ENCODE measurements around the gene LTC4S. TPM values are rescaled to one million over a fixed set of nuclear protein-coding genes. Genes with fewer than 3 reads are reported as not detected.

The LTC4S gene
- total and polyA plus RNA-seq, 2 experiments from 2014 or later, result 3.7 TPM; not detected in 1

DNA sequence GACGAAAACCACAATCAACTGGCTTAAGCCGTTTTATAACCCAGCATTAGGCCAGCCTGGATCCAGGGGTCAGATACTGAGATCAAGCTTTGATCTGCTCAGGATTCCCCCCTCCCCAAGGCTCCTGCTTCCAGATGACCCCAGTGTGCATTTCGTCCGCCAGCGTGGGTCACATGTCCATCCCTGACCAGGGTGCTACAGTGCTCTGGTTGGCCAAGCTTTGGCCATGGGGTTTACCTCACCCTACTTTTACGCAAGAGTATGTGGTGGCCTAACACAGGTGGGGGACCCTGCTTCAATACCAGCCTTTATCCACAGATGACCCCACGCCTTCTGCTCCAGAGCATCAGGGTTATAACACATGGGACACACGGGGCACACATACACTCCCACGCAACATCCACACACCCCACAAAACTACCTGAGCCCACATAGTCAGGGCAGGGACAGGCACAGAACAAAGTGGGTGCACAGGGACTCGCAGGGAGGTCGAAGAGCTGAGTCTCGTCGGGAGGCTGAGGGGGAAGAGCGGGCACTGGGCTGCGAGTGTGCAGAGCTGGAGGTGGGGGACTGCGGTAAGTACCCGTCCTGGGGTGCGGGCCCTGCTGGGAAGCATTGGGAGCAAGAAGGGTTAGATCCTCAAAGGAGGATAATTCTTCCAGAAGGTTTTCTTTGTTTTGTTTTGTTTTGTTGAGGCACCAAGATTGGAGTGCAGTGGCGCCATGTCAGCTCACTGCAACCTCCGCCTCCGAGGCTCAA lies 21.9 kb downstream of the LTC4S start:
- 91% methylated on average over 21 of the region's 21 CpGs for WGBS (ENCODE audit: low lambda C conversion rate, missing lambda C conversion rate)
- no peak for DNase-seq (ENCODE audit: low spot score)
- H3K36me3 ChIP-seq (replicated peaks; ENCODE audit: insufficient read depth, low read depth), result no peaks in the 10 kb centered on the region
- H3K27me3 ChIP-seq, result no peaks in the 10 kb centered on the region
- H3K9me2 ChIP-seq (replicated peaks; ENCODE audit: insufficient read depth), result no peaks in the 10 kb centered on the region
- no peak overlapping the region for H3K4me2 ChIP-seq
- peaks cover 8% of the 10 kb centered on the region for H3K79me2 ChIP-seq
- H3K4me1 ChIP-seq (ENCODE audit: insufficient read depth), result peaks cover 31% of the 10 kb centered on the region
- no peak overlapping the region for H3K4me3 ChIP-seq
- TF ChIP-seq EZH2 (IDR thresholded peaks at IDR 0.05; ENCODE audit: borderline replicate concordance) (no peak), EZH2phosphoT487 (IDR thresholded peaks at IDR 0.05; ENCODE audit: low read depth, severe bottlenecking, unreplicated experiment) (no peak), CTCF (IDR thresholded peaks at IDR 0.05; ENCODE audit: poor library complexity) (no peak)
- no peak overlapping the region for H2AFZ ChIP-seq
- no peak overlapping the region for H3K27ac ChIP-seq
- no peaks in the 10 kb centered on the region for H4K20me1 ChIP-seq (ENCODE audit: insufficient read depth, poor library complexity, severe bottlenecking)
- H3K9me3 ChIP-seq (ENCODE audit: low read depth), result no peaks in the 10 kb centered on the region

- peak overlapping the region; percentile 99 for H3K27ac ChIP-seq
- H2AFZ ChIP-seq, result peak overlapping the region; percentile 72
- H3K4me1 ChIP-seq (ENCODE audit: insufficient read depth), result peaks cover 31% of the 10 kb centered on the region
- peak overlapping the region; percentile 42 for H3K4me3 ChIP-seq
- no peak for DNase-seq (ENCODE audit: low spot score)
- no peaks in the 10 kb centered on the region for H3K9me2 ChIP-seq (replicated peaks; ENCODE audit: insufficient read depth)
- H4K20me1 ChIP-seq (ENCODE audit: insufficient read depth, poor library complexity, severe bottlenecking), result peaks cover 3% of the 10 kb centered on the region
- H3K36me3 ChIP-seq (replicated peaks; ENCODE audit: insufficient read depth, low read depth), result no peaks in the 10 kb centered on the region
- peaks cover 14% of the 10 kb centered on the region for H3K79me2 ChIP-seq
- no peaks in the 10 kb centered on the region for H3K27me3 ChIP-seq
- no peak for TF ChIP-seq EZH2 (IDR thresholded peaks at IDR 0.05; ENCODE audit: borderline replicate concordance)
- no peak for TF ChIP-seq EZH2phosphoT487 (IDR thresholded peaks at IDR 0.05; ENCODE audit: low read depth, severe bottlenecking, unreplicated experiment)
- no peak for TF ChIP-seq CTCF (IDR thresholded peaks at IDR 0.05; ENCODE audit: poor library complexity)
- 56% methylated on average over 21 of the region's 23 CpGs for WGBS (ENCODE audit: low lambda C conversion rate, missing lambda C conversion rate)
- H3K9me3 ChIP-seq (ENCODE audit: low read depth), result no peaks in the 10 kb centered on the region
- peak overlapping the region; percentile 96 for H3K4me2 ChIP-seq
Observed at GRCh38 chr5:179816401-179816795, 22.6 kb downstream of the LTC4S start.

GRCh38 chr5:179816796-179817469 lies 23.1 kb downstream of the LTC4S start:
- DNase-seq (ENCODE audit: low spot score), result peak; percentile 65
- peak; percentile 10 for TF ChIP-seq CTCF (IDR thresholded peaks at IDR 0.05; ENCODE audit: poor library complexity)
- no peak for TF ChIP-seq EZH2phosphoT487 (IDR thresholded peaks at IDR 0.05; ENCODE audit: low read depth, severe bottlenecking, unreplicated experiment)
- TF ChIP-seq EZH2 (IDR thresholded peaks at IDR 0.05; ENCODE audit: borderline replicate concordance), result no peak
- Histone ChIP-seq H3K36me3 (replicated peaks; ENCODE audit: insufficient read depth, low read depth) (no peaks in the 10 kb centered on the region), H3K4me2 (peak overlapping the region; percentile 96), H3K79me2 (peaks cover 20% of the 10 kb centered on the region), H3K4me3 (peak overlapping the region; percentile 42), H3K27me3 (no peaks in the 10 kb centered on the region), H4K20me1 (ENCODE audit: insufficient read depth, poor library complexity, severe bottlenecking) (peaks cover 8% of the 10 kb centered on the region), H3K9me2 (replicated peaks; ENCODE audit: insufficient read depth) (no peaks in the 10 kb centered on the region), H3K4me1 (ENCODE audit: insufficient read depth) (peaks cover 31% of the 10 kb centered on the region), H2AFZ (peak overlapping the region; percentile 72), H3K27ac (peak overlapping the region; percentile 99), H3K9me3 (ENCODE audit: low read depth) (no peaks in the 10 kb centered on the region)
- 5% methylated on average over 31 of the region's 72 CpGs for WGBS (ENCODE audit: low lambda C conversion rate, missing lambda C conversion rate)

Data from hepatocyte (in vitro differentiated cells).